HL-60 (cell line): ENCODE data around the gene SIPA1L3.

Experiments
- GABPA ChIP-seq: IDR thresholded peaks from 2 replicates; pipeline ENCODE4 v1.6.1; 2012; ENCODE audit warnings: low read depth
- TF ChIP-seq, protein P1 (sequence below): IDR thresholded peaks from one replicate; pipeline ENCODE4 v1.5.1; 2011; ENCODE audit warnings: low read length, control low read depth, inconsistent platforms; ENCODE audit not compliant: insufficient read depth
- TF ChIP-seq, protein P2 (sequence below): IDR thresholded peaks from 2 replicates; pipeline ENCODE4 v1.6.1; 2012; ENCODE audit warnings: low read depth; ENCODE audit not compliant: insufficient replicate concordance

DNA sequence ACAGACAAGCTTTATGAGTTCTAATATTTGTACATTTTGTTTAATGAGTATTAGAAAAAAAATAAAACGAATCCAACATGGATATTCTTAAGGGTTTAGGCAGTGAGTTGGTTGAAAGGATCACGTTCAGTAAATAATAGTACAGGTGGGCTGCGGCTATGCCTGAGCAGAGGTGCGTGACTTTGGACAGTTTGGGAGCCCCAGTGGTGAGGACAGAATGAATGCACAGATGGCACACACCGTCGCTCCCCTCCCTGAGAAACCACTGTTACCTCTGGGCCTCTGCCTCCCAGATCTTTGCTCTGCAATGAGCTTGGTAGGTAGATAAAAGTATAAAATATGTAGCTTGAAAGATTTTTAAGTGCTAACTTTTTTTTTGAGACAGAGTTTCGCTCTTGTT, 153.3 kb downstream of the SIPA1L3 start:
- TF ChIP-seq, protein P1, sequence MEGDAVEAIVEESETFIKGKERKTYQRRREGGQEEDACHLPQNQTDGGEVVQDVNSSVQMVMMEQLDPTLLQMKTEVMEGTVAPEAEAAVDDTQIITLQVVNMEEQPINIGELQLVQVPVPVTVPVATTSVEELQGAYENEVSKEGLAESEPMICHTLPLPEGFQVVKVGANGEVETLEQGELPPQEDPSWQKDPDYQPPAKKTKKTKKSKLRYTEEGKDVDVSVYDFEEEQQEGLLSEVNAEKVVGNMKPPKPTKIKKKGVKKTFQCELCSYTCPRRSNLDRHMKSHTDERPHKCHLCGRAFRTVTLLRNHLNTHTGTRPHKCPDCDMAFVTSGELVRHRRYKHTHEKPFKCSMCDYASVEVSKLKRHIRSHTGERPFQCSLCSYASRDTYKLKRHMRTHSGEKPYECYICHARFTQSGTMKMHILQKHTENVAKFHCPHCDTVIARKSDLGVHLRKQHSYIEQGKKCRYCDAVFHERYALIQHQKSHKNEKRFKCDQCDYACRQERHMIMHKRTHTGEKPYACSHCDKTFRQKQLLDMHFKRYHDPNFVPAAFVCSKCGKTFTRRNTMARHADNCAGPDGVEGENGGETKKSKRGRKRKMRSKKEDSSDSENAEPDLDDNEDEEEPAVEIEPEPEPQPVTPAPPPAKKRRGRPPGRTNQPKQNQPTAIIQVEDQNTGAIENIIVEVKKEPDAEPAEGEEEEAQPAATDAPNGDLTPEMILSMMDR = no peak
- TF ChIP-seq GABPA = no peak
- TF ChIP-seq, protein P2, sequence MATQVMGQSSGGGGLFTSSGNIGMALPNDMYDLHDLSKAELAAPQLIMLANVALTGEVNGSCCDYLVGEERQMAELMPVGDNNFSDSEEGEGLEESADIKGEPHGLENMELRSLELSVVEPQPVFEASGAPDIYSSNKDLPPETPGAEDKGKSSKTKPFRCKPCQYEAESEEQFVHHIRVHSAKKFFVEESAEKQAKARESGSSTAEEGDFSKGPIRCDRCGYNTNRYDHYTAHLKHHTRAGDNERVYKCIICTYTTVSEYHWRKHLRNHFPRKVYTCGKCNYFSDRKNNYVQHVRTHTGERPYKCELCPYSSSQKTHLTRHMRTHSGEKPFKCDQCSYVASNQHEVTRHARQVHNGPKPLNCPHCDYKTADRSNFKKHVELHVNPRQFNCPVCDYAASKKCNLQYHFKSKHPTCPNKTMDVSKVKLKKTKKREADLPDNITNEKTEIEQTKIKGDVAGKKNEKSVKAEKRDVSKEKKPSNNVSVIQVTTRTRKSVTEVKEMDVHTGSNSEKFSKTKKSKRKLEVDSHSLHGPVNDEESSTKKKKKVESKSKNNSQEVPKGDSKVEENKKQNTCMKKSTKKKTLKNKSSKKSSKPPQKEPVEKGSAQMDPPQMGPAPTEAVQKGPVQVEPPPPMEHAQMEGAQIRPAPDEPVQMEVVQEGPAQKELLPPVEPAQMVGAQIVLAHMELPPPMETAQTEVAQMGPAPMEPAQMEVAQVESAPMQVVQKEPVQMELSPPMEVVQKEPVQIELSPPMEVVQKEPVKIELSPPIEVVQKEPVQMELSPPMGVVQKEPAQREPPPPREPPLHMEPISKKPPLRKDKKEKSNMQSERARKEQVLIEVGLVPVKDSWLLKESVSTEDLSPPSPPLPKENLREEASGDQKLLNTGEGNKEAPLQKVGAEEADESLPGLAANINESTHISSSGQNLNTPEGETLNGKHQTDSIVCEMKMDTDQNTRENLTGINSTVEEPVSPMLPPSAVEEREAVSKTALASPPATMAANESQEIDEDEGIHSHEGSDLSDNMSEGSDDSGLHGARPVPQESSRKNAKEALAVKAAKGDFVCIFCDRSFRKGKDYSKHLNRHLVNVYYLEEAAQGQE = no peak
